SK-N-SH treated with all-trans-retinoic acid at 6 μM for 48 hours (cell line): Measurements from ENCODE around the gene PIR.

ENCODE experiments used
- ARNTL ChIP-seq: fragments of 450-650 bp; formaldehyde crosslinking; IDR thresholded peaks from 2 replicates; pipeline ENCODE4 v1.5.0; 2020; ENCODE audit warnings: low read depth, mild to moderate bottlenecking, moderate library complexity, borderline replicate concordance
- BACH2 ChIP-seq: fragments of 250-450 bp; sonication (Bioruptor Pico); IDR thresholded peaks from 2 replicates; pipeline ENCODE4 v1.9.0; 2021; ENCODE audit warnings: mild to moderate bottlenecking, borderline replicate concordance
- CREB5 ChIP-seq: fragments of 250-450 bp; sonication (Bioruptor Pico); IDR thresholded peaks from 2 replicates; pipeline ENCODE4 v1.5.1; 2020; ENCODE audit warnings: low read depth, mild to moderate bottlenecking, moderate library complexity
- GLIS3 ChIP-seq: fragments of 250-450 bp; sonication (Bioruptor Pico); IDR thresholded peaks from 2 replicates; pipeline ENCODE4 v1.5.0; 2020; ENCODE audit warnings: mild to moderate bottlenecking, moderate library complexity
- PATZ1 ChIP-seq: fragments of 250-450 bp; sonication (Bioruptor Pico); IDR thresholded peaks from 2 replicates; pipeline ENCODE4 v1.8.0; 2020; ENCODE audit warnings: mild to moderate bottlenecking, moderate library complexity, borderline replicate concordance
- TCF4 ChIP-seq: fragments of 250-450 bp; sonication (Bioruptor Pico); IDR thresholded peaks from 2 replicates; pipeline ENCODE4 v1.8.0; 2021; ENCODE audit warnings: mild to moderate bottlenecking, moderate library complexity, borderline replicate concordance
- ZFP3 ChIP-seq: fragments of 250-450 bp; sonication (Bioruptor Pico); IDR thresholded peaks from 2 replicates; pipeline ENCODE4 v1.5.0; 2020; ENCODE audit warnings: mild to moderate bottlenecking, moderate library complexity
- ZFP30 ChIP-seq: fragments of 450-650 bp; formaldehyde crosslinking; IDR thresholded peaks from 2 replicates; pipeline ENCODE4 v1.5.0; 2022; ENCODE audit warnings: mild to moderate bottlenecking, moderate library complexity

- TF ChIP-seq PATZ1 (CRISPR knock-in tag), result no peak
- no peak for TF ChIP-seq ARNTL
- TF ChIP-seq ZFP3, result no peak
- no peak for TF ChIP-seq TCF4 (CRISPR knock-in tag)
- no peak for TF ChIP-seq CREB5
- no peak for TF ChIP-seq BACH2 (CRISPR knock-in tag)
- no peak for TF ChIP-seq GLIS3
- TF ChIP-seq ZFP30 (CRISPR knock-in tag), result no peak
These were observed 157.8 kb downstream of the PIR start, which contains the start of gene PIGA for GRCh38 chrX:15335135-15336022.
